Mucosa of descending colon (tissue), 3 donors: ENCODE data around the gene TMEM259. TPM values are rescaled to one million over a fixed set of nuclear protein-coding genes. Genes with fewer than 3 reads are reported as not detected.

ENCODE experiments used
- ATAC-seq: fragments of 200-7000 bp; cut with Tn5 transposase; one replicate; pipeline ENCODE4 v1.9.1; 2020; ENCODE audit warnings: mild to moderate bottlenecking, moderate library complexity
- DNase-seq, 3 donors: peaks; one replicate each; pipeline ENCODE4 v3.0.0-alpha.2; 2020
- H3K36me3 ChIP-seq: fragments of 200-600 bp; one replicate; pipeline ENCODE4 v1.8.0; 2021; ENCODE audit warnings: low read depth, mild to moderate bottlenecking
- H3K4me1 ChIP-seq: fragments of 200-600 bp; one replicate; pipeline ENCODE4 v1.8.0; 2021; ENCODE audit warnings: low read depth, mild to moderate bottlenecking
- H3K4me3 ChIP-seq: fragments of 200-600 bp; one replicate; pipeline ENCODE4 v1.8.0; 2021; ENCODE audit warnings: mild to moderate bottlenecking
- H3K9me3 ChIP-seq: fragments of 200-600 bp; one replicate; pipeline ENCODE4 v1.8.0; 2021; ENCODE audit warnings: mild to moderate bottlenecking
- intact Hi-C, 2 donors: fragments of 100-400 bp; cut with DNase I in 1 of 2; cut with micrococcal nuclease in 1 of 2; formaldehyde crosslinking; loops; one replicate each; pipeline versions ENCODE4 v1.11.0 to v1.11.1; 2022; cut with DNase I, micrococcal nuclease
- total RNA-seq, 3 donors: library from RNA; stranded (reverse); fragmentation: NEBNext Ultra II Directional in 2 of 3; extraction: Animal tissue kit (Norgen Biotek cat#: 25700) in 2 of 3; gene quantifications; one replicate each; pipeline versions ENCODE4 v1.2.1 to v1.2.4, GENCODE V29; 2021 to 2023
- TF ChIP-seq, protein P1 (sequence below): fragments of 200-600 bp; IDR thresholded peaks from one replicate; pipeline ENCODE4 v1.8.0; 2022; ENCODE audit warnings: antibody characterized with exemption, mild to moderate bottlenecking
- donor health status: DM: no; HTN: no; CAD: no; lungs with moderate emphysema.
- donor health status: DM: no; HTN: no; CAD: no.
- donor health status: DM: no; HTN: yes; CAD: no.

Gene TMEM259
- total RNA-seq, 3 donors from 2014 or later = 185 to 199 (median 190) TPM

DNA sequence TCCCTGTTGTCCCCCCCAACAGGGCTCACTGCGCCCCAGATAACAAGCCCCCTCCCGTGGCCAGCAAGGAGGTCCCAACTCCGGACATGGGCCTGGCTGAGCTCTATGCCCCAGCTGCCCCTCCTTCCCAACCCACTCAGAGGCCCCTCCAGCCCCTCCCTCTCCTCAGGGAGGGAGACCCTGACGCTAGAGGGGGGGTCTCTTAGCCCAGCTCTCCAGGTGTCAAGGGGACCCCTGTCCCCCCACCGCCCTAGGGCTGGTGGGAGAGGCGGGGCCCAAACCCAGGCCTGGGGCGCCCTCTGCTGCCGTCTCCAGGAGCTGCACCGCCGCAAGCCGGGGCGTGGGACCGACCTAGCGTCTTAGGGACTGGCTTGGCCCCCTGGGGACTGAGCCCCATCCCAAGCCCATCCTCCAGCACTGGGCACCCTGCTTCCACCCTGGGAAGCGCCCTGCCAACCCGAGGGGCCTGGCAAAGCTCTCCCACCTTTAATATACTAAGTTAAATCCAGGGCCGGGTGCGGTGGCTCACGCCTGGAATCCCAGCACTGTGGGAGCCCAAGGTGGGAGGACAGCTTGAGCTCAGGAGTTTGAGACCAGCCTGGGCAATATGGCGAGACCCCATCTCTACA is 19.3 kb downstream of the TMEM259 start:
- intact Hi-C loops = no loop called here
- H3K4me1 ChIP-seq = peaks cover 6% of the 10 kb centered on the region
- DNase-seq (peak; percentile 64 to 76 (median 67)), ATAC-seq (peak; percentile 76)
- H3K36me3 ChIP-seq = no peaks in the 10 kb centered on the region
- TF ChIP-seq, protein P1, sequence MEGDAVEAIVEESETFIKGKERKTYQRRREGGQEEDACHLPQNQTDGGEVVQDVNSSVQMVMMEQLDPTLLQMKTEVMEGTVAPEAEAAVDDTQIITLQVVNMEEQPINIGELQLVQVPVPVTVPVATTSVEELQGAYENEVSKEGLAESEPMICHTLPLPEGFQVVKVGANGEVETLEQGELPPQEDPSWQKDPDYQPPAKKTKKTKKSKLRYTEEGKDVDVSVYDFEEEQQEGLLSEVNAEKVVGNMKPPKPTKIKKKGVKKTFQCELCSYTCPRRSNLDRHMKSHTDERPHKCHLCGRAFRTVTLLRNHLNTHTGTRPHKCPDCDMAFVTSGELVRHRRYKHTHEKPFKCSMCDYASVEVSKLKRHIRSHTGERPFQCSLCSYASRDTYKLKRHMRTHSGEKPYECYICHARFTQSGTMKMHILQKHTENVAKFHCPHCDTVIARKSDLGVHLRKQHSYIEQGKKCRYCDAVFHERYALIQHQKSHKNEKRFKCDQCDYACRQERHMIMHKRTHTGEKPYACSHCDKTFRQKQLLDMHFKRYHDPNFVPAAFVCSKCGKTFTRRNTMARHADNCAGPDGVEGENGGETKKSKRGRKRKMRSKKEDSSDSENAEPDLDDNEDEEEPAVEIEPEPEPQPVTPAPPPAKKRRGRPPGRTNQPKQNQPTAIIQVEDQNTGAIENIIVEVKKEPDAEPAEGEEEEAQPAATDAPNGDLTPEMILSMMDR = peak; percentile 89
- no peaks in the 10 kb centered on the region for H3K9me3 ChIP-seq
- H3K4me3 ChIP-seq = no peak overlapping the region

DNA sequence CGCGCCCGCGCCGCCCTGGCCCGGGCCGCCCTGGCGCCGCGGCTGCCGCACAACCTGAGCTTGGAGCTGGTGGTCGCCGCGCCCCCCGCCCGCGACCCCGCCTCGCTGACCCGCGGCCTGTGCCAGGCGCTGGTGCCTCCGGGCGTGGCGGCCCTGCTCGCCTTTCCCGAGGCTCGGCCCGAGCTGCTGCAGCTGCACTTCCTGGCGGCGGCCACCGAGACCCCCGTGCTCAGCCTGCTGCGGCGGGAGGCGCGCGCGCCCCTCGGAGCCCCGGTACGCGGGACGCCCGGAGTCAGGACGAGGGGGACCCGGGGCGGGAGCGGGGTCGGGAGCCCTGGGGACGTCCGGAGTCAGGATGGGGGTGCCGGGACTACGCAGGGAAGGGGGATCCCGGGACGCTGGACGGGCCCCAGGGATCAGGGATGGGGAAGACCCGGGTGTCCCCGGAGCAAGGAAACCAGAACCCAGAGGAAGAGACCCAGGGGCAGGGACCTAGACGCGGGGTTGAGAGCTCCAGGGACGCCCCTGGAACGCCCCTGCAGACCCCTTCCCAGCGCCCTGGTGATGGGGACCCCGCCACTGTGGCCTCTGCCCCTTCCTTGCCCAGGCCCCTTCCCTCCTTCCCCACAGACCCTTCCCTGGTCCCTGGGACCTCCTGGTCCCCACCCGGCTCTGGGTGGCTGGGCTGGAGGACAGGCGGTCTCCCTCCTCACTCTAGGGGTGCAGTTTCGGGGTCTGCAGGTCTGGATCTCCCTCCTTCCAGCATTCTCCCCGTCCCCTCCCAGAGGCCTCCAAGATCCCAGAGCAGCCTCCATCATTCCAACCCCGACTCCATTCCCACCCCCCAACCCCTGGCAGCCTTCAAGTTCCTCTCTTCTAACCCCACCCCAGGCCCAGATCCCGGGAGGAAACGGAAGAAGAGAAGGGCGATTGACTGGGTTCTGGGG is 20.1 kb downstream of the TMEM259 start:
- Histone ChIP-seq H3K36me3 (no peaks in the 10 kb centered on the region), H3K4me1 (peaks cover 13% of the 10 kb centered on the region), H3K9me3 (no peaks in the 10 kb centered on the region), H3K4me3 (no peak overlapping the region)
- DNase-seq (no peak), ATAC-seq (no peak)
- TF ChIP-seq, protein P1 = no peak
- intact Hi-C loops = no loop called here

DNA sequence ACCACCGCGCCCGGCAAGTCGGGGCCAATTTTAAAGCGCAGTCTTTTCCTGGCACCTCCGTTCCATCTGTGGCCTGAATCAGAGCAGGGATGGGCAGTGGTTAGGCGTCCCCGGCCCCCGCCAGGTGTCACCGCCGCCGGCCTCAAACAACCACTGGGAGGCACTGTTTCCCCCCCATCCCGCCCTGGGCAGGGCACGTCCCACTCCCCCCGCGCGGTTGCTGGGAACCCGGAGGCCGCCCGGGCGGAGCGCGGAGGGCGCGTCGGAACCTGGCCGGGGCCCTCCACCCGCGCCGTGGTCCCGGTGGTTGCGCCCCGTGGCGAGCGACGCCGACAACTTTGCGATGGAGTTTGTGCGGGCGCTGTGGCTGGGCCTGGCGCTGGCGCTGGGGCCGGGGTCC is 20.8 kb downstream of the TMEM259 start, which contains the start of gene GRIN3B:
Gene GRIN3B (plus strand): TSS at position 325 of the 400 bp plus-strand sequence. CDS start 19 bp downstream, at position 344.
- DNase-seq = peak; percentile 66 to 81 (median 70)
- H3K9me3 ChIP-seq = no peaks in the 10 kb centered on the region
- TF ChIP-seq, protein P1 = peak; percentile 15
- no peak within 1 kb of the TSS for H3K4me3 ChIP-seq
- peaks cover 15% of the 10 kb centered on the region for H3K4me1 ChIP-seq
- intact Hi-C loops = no loop called here
- ATAC-seq = peak; percentile 62
- H3K36me3 ChIP-seq = no peaks in the 10 kb centered on the region

DNA sequence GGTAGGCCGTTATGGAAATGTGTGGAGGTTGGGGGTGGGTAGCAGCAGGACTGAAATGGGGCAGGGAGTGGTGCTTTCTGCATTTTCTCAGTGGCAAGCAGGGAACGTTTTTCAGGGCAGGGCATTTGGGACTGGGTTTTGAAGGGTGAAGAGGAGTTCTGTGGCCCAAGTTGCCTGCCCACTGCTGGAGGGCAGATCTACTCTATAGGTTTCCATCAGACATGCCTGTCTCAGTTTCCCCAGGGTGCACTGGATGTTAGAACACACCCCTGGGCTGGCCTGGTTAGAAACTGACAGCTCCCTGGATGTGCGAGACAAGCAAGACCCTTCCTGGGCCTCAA is 21.6 kb downstream of the TMEM259 start:
- no peaks in the 10 kb centered on the region for H3K9me3 ChIP-seq
- ATAC-seq (no peak), DNase-seq (no peak)
- TF ChIP-seq, protein P1 = no peak
- intact Hi-C loops = no loop called here
- H3K36me3 ChIP-seq = no peaks in the 10 kb centered on the region
- no peak overlapping the region for H3K4me3 ChIP-seq
- peaks cover 15% of the 10 kb centered on the region for H3K4me1 ChIP-seq

DNA sequence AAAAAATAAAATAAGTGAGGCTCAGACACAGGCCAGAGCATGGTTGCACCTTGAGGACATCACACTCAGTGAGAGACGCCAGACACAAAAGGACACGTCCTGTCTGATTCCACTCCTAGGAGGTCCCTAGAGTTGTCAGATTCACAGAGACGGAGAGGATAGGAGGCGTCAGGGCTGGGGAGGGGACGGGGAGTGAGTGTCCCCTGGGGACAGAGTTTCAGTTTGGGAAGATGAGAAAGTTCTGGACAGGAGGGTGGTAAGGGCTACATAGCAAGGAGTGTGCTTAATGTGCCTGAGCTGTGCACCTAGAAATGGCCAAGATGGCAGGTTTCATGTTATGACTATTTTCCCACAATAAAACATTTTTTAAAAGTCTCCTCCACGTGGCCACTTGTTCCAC is 22.9 kb downstream of the TMEM259 start:
- intact Hi-C loops = no loop called here
- DNase-seq = no peak
- no peak for ATAC-seq
- Histone ChIP-seq H3K9me3 (no peaks in the 10 kb centered on the region), H3K36me3 (no peaks in the 10 kb centered on the region), H3K4me1 (peaks cover 15% of the 10 kb centered on the region), H3K4me3 (no peak overlapping the region)
- TF ChIP-seq, protein P1 = no peak
